ENCODE measurements around the gene PATJ. TPM values are rescaled to one million over a fixed set of nuclear protein-coding genes. Genes with fewer than 3 reads are reported as not detected.
A peak's percentile ranks its signal among the peaks of the same experiment; 100 is the strongest.
"Not testable (repeated sequence)": the region's sequence is repeated elsewhere in the genome, so short reads cannot be mapped to it uniquely, and the experiment has no call there.

Gene PATJ
- total and polyA plus RNA-seq, 2 experiments from 2014 or later: 10.8 to 18.7 TPM

- no peaks in the 10 kb centered on the region for H3K9me3 ChIP-seq (ENCODE audit: low read depth)
- no peaks in the 10 kb centered on the region for H3K36me3 ChIP-seq
- TF ChIP-seq CTCF (IDR thresholded peaks at IDR 0.05; ENCODE audit: low read depth, low read length): no peak
- no peak overlapping the region for H3K27ac ChIP-seq
- DNase-seq (ENCODE audit: low read depth in 1 of 2, low spot score in 1 of 2): peak; percentile 3 to 18
- no peaks in the 10 kb centered on the region for H3K27me3 ChIP-seq
- H3K4me3 ChIP-seq: no peak overlapping the region
- H3K4me1 ChIP-seq (ENCODE audit: low read depth): no peaks in the 10 kb centered on the region
These were observed 145.0 kb downstream of the PATJ start for GRCh38 chr1:61887076-61887867.

- no peaks in the 10 kb centered on the region for H3K36me3 ChIP-seq
- peak in 1 of 2 donors; percentile 45 for DNase-seq (ENCODE audit: low read depth in 1 of 2, low spot score in 1 of 2)
- no peaks in the 10 kb centered on the region for H3K27me3 ChIP-seq
- no peak overlapping the region for H3K27ac ChIP-seq
- H3K4me1 ChIP-seq (ENCODE audit: low read depth): no peaks in the 10 kb centered on the region
- no peak overlapping the region for H3K4me3 ChIP-seq
- no peak for TF ChIP-seq CTCF (IDR thresholded peaks at IDR 0.05; ENCODE audit: low read depth, low read length)
- H3K9me3 ChIP-seq (ENCODE audit: low read depth): no peaks in the 10 kb centered on the region
These were observed 145.8 kb downstream of the PATJ start for GRCh38 chr1:61887931-61888564.

GRCh38 chr1:61888808-61889207 lies 146.5 kb downstream of the PATJ start:
- Histone ChIP-seq H3K27me3 (no peaks in the 10 kb centered on the region), H3K4me3 (no peak overlapping the region), H3K4me1 (ENCODE audit: low read depth) (no peaks in the 10 kb centered on the region), H3K36me3 (no peaks in the 10 kb centered on the region), H3K9me3 (ENCODE audit: low read depth) (no peaks in the 10 kb centered on the region), H3K27ac (no peak overlapping the region)
- TF ChIP-seq CTCF (IDR thresholded peaks at IDR 0.05; ENCODE audit: low read depth, low read length): no peak
- DNase-seq (ENCODE audit: low read depth in 1 of 2, low spot score in 1 of 2): no peak

- H3K4me3 ChIP-seq; H3K9me3 ChIP-seq (ENCODE audit: low read depth); DNase-seq (ENCODE audit: low read depth in 1 of 2, low spot score in 1 of 2); H3K27me3 ChIP-seq; H3K4me1 ChIP-seq (ENCODE audit: low read depth); H3K27ac ChIP-seq; H3K36me3 ChIP-seq: not testable (repeated sequence)
These were observed 148.2 kb downstream of the PATJ start for GRCh38 chr1:61890435-61890834.

DNA sequence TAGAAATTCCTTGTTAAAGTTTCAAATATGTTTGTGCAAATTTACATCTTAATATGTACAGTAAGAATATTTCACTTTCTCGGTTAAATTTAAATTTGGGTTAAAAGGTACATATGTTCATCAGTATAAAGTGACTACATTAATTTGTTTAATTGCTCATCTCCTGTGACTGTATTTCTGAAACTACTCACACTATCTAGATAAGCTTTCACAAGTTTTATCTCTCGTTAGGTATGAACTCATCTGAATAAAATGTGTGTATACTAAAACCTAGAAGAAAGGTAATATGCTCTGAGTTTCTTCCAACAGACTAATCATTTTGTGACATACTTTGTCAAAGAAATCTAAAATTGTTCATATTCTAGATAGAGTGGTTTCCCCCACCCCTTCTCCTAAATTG lies 150.7 kb downstream of the PATJ start:
- no peaks in the 10 kb centered on the region for H3K27me3 ChIP-seq
- no peak overlapping the region for H3K27ac ChIP-seq
- no peak for DNase-seq (ENCODE audit: low read depth in 1 of 2, low spot score in 1 of 2)
- TF ChIP-seq CTCF (IDR thresholded peaks at IDR 0.05; ENCODE audit: low read depth, low read length): no peak
- no peak overlapping the region for H3K4me3 ChIP-seq
- no peaks in the 10 kb centered on the region for H3K9me3 ChIP-seq (ENCODE audit: low read depth)
- H3K4me1 ChIP-seq (ENCODE audit: low read depth): no peaks in the 10 kb centered on the region
- no peaks in the 10 kb centered on the region for H3K36me3 ChIP-seq

GRCh38 chr1:61894296-61894695 lies 152.0 kb downstream of the PATJ start:
- not testable (repeated sequence) for H3K27ac ChIP-seq; H3K4me1 ChIP-seq (ENCODE audit: low read depth); H3K4me3 ChIP-seq; H3K9me3 ChIP-seq (ENCODE audit: low read depth); H3K36me3 ChIP-seq; H3K27me3 ChIP-seq; DNase-seq (ENCODE audit: low read depth in 1 of 2, low spot score in 1 of 2)
